HepG2 (cell line): ENCODE measurements around the gene GOT2. TPM values are rescaled to one million over a fixed set of nuclear protein-coding genes. Genes with fewer than 3 reads are reported as not detected.
A peak's percentile ranks its signal among the peaks of the same experiment; 100 is the strongest.

Experiments
- ARNT2 ChIP-seq: sonication (generic); formaldehyde crosslinking; IDR thresholded peaks from 2 replicates; pipeline ENCODE4 v1.8.0; 2022; ENCODE audit warnings: mild to moderate bottlenecking, low read depth, missing genetic modification reagents, moderate library complexity
- CBFB ChIP-seq: sonication (generic); formaldehyde crosslinking; IDR thresholded peaks from 2 replicates; pipeline ENCODE4 v1.4.0; 2020; ENCODE audit warnings: missing genetic modification reagents
- CBX5 ChIP-seq: sonication (generic); formaldehyde crosslinking; IDR thresholded peaks from 2 replicates; pipeline ENCODE4 v1.4.0; 2020; ENCODE audit warnings: missing genetic modification reagents, borderline replicate concordance
- CHD4 ChIP-seq: fragments of 200-600 bp; sonication (generic); IDR thresholded peaks from 2 replicates; pipeline ENCODE4 v1.7.0; 2017; ENCODE audit warnings: mild to moderate bottlenecking, low read length, borderline replicate concordance
- MED1 ChIP-seq: sonication (generic); formaldehyde crosslinking; IDR thresholded peaks from 2 replicates; pipeline ENCODE4 v1.4.0; 2020; ENCODE audit warnings: missing genetic modification reagents
- MIER2 ChIP-seq: IDR thresholded peaks from 2 replicates; pipeline ENCODE4 v1.6.1; 2016; ENCODE audit warnings: missing biosample characterization, missing genetic modification reagents
- NCOA1 ChIP-seq: sonication (generic); formaldehyde crosslinking; IDR thresholded peaks from 2 replicates; pipeline ENCODE4 v1.9.0; 2021; ENCODE audit warnings: missing genetic modification reagents
- NPAS2 ChIP-seq: sonication (generic); formaldehyde crosslinking; IDR thresholded peaks from 2 replicates; pipeline ENCODE4 v1.8.0; 2022; ENCODE audit warnings: mild to moderate bottlenecking, missing genetic modification reagents, borderline replicate concordance
- RBFOX2 ChIP-seq: fragments of 200-400 bp; formaldehyde crosslinking; IDR thresholded peaks from 2 replicates; pipeline ENCODE4 v1.6.1; 2017; ENCODE audit warnings: low read depth, mild to moderate bottlenecking, low read length
- SAP130 ChIP-seq: IDR thresholded peaks from 2 replicates; pipeline ENCODE4 v1.6.1; 2016; ENCODE audit warnings: low read depth
- SIX1 ChIP-seq: sonication (generic); formaldehyde crosslinking; IDR thresholded peaks from 2 replicates; pipeline ENCODE4 v1.4.0; 2020; ENCODE audit warnings: missing genetic modification reagents, borderline replicate concordance
- SRSF9 ChIP-seq: fragments of 200-400 bp; formaldehyde crosslinking; IDR thresholded peaks from 2 replicates; pipeline ENCODE4 v1.6.1; 2018; ENCODE audit warnings: borderline replicate concordance, mild to moderate bottlenecking, low read depth, low read length; ENCODE audit not compliant: insufficient read depth, poor library complexity, severe bottlenecking
- ZMAT3 ChIP-seq: sonication (generic); formaldehyde crosslinking; conservative IDR thresholded peaks from 2 replicates; pipeline ENCODE4 v1.7.0; 2021; ENCODE audit warnings: missing genetic modification reagents
- ZNF207 ChIP-seq: fragments of 450-650 bp; IDR thresholded peaks from 2 replicates; pipeline ENCODE4 v1.6.1; 2016; ENCODE audit warnings: antibody characterized with exemption, borderline replicate concordance
- ZNF350 ChIP-seq: sonication (generic); formaldehyde crosslinking; IDR thresholded peaks from 2 replicates; pipeline ENCODE4 v1.4.0; 2020; ENCODE audit warnings: mild to moderate bottlenecking, low read depth, missing genetic modification reagents, borderline replicate concordance
- polyA plus RNA-seq, 8 experiments: library from polyadenylated mRNA; depleted of rRNA in 3 of 8; stranded (reverse) in 7 of 8; unstranded in 1 of 8; fragments of >200 nt; fragmentation: Illumina TruSeq in 4 of 8; extraction: Trizol in 4 of 8; gene quantifications; 2 replicates each; pipeline versions ENCODE4 v1.2.1 to v1.2.3, GENCODE V29; 2011 to 2016; ENCODE audit warnings: low read depth in 4 of 8, missing spikeins in 1 of 8, mixed read lengths in 1 of 8; ENCODE audit not compliant: insufficient read depth in 1 of 8
- total RNA-seq, 5 experiments: library from RNA; depleted of rRNA; stranded (reverse); fragments of >200 nt; fragmentation: Illumina TruSeq; extraction: Trizol; gene quantifications; 2 replicates each; pipeline ENCODE4 v1.2.3, GENCODE V29; 2016; ENCODE audit warnings: low read depth in 1 of 5
- TF ChIP-seq, protein P1 (sequence below): sonication (generic); formaldehyde crosslinking; IDR thresholded peaks from 2 replicates; pipeline ENCODE4 v1.5.0; 2020; ENCODE audit warnings: mild to moderate bottlenecking, missing genetic modification reagents
- TF ChIP-seq, protein P2 (sequence below): sonication (generic); formaldehyde crosslinking; IDR thresholded peaks from 2 replicates; pipeline ENCODE4 v1.4.0; 2020; ENCODE audit warnings: missing genetic modification reagents
- TF ChIP-seq, protein P3 (sequence below): sonication (generic); formaldehyde crosslinking; IDR thresholded peaks from 2 replicates; pipeline ENCODE4 v1.8.0; 2022; ENCODE audit warnings: missing genetic modification reagents, low read depth, mild to moderate bottlenecking, borderline replicate concordance
- TF ChIP-seq, protein P4 (sequence below): sonication (generic); formaldehyde crosslinking; IDR thresholded peaks from 2 replicates; pipeline ENCODE4 v1.4.0; 2020; ENCODE audit warnings: missing genetic modification reagents
- TF ChIP-seq, protein P5 (sequence below): IDR thresholded peaks from 2 replicates; pipeline ENCODE4 v1.6.1; 2016; ENCODE audit warnings: mild to moderate bottlenecking
- TF ChIP-seq, protein P6 (sequence below): IDR thresholded peaks from 2 replicates; pipeline ENCODE4 v1.6.1; 2016; ENCODE audit warnings: missing compliant biosample characterization, missing genetic modification reagents, borderline replicate concordance

Gene GOT2
- total and polyA plus RNA-seq, 2 of the 13 experiments (the other 11 are each of a cell fraction or from before 2014, with no cell fraction given) = 32.6 to 121 TPM

DNA sequence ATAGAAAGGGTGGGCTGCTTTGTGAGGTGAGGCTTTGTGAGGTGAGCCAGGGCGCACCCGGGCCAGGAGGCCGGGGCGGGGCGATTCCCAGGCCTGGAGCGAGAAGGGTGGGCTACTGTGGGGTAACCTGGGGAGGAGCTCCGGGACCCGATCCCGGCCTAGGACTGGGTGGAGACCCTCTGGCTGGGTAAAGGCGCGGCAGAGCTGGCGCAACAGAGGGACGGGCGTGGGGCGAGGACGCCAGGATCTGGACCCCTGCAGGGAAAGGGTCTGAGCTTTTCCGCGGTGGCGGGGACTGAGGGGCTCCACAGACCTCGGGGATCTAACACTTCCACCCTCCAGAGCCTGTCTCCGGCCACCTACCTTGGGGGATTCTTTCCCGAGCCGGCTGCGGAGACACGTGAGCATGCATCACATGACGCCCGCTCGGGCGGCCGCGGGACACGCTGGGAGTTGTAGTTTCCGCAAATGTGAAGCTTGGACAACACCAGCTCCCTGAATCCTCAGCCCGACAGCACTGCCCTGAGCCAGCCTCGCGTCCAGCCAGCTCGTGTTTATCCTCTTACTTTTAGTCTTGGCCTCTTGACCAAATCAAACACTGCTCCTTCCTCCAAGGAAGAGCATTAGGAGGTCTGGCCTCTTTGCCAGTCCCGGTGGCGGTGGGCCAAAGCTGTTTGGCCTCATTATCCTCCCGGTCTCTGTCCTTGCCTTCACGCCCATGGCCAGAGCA is 49.6 kb downstream of the GOT2 start, which contains the start of gene SLC38A7 (continued):
- TF ChIP-seq, protein P1, sequence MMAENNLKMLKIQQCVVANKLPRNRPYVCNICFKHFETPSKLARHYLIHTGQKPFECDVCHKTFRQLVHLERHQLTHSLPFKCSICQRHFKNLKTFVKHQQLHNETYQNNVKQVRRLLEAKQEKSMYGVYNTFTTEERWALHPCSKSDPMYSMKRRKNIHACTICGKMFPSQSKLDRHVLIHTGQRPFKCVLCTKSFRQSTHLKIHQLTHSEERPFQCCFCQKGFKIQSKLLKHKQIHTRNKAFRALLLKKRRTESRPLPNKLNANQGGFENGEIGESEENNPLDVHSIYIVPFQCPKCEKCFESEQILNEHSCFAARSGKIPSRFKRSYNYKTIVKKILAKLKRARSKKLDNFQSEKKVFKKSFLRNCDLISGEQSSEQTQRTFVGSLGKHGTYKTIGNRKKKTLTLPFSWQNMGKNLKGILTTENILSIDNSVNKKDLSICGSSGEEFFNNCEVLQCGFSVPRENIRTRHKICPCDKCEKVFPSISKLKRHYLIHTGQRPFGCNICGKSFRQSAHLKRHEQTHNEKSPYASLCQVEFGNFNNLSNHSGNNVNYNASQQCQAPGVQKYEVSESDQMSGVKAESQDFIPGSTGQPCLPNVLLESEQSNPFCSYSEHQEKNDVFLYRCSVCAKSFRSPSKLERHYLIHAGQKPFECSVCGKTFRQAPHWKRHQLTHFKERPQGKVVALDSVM (CRISPR knock-in tag) = no peak
- TF ChIP-seq, protein P2, sequence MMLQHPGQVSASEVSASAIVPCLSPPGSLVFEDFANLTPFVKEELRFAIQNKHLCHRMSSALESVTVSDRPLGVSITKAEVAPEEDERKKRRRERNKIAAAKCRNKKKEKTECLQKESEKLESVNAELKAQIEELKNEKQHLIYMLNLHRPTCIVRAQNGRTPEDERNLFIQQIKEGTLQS (CRISPR knock-in tag) = peak; percentile 8; the same call in 1 of the 2 replicates
- TF ChIP-seq RBFOX2 (peak; percentile 78), MED1 (CRISPR knock-in tag) (peak; percentile 72), CHD4 (no peak), MIER2 (CRISPR knock-in tag) (no peak; the same call in 1 of the 2 replicates), SIX1 (CRISPR knock-in tag) (no peak), SAP130 (CRISPR knock-in tag) (peak; percentile 100), NCOA1 (CRISPR knock-in tag) (peak; percentile 14; the same call in 1 of the 2 replicates), ZNF207 (no peak), ZNF350 (CRISPR knock-in tag) (peak; percentile 91; the same call in 1 of the 2 replicates), CBFB (CRISPR knock-in tag) (peak; percentile 73; the same call in 1 of the 2 replicates), NPAS2 (CRISPR knock-in tag) (no peak), CBX5 (peak; percentile 59; the same call in 1 of the 2 replicates), ARNT2 (CRISPR knock-in tag) (peak; percentile 63; the same call in 1 of the 2 replicates), ZMAT3 (CRISPR knock-in tag) (peak; percentile 88; the same call in 1 of the 2 replicates), SRSF9 (no peak)
- TF ChIP-seq, protein P3, sequence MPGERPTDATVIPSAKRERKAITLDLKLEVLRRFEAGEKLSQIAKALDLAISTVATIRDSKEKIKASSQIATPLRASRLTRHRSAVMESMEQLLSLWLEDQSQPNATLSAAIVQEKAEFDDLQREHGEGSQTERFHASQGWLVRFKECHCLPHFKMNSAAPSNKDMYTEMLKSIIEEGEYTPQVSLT (CRISPR knock-in tag) = no peak
- TF ChIP-seq, protein P4, sequence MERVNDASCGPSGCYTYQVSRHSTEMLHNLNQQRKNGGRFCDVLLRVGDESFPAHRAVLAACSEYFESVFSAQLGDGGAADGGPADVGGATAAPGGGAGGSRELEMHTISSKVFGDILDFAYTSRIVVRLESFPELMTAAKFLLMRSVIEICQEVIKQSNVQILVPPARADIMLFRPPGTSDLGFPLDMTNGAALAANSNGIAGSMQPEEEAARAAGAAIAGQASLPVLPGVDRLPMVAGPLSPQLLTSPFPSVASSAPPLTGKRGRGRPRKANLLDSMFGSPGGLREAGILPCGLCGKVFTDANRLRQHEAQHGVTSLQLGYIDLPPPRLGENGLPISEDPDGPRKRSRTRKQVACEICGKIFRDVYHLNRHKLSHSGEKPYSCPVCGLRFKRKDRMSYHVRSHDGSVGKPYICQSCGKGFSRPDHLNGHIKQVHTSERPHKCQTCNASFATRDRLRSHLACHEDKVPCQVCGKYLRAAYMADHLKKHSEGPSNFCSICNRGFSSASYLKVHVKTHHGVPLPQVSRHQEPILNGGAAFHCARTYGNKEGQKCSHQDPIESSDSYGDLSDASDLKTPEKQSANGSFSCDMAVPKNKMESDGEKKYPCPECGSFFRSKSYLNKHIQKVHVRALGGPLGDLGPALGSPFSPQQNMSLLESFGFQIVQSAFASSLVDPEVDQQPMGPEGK (CRISPR knock-in tag) = no peak
- TF ChIP-seq, protein P5, sequence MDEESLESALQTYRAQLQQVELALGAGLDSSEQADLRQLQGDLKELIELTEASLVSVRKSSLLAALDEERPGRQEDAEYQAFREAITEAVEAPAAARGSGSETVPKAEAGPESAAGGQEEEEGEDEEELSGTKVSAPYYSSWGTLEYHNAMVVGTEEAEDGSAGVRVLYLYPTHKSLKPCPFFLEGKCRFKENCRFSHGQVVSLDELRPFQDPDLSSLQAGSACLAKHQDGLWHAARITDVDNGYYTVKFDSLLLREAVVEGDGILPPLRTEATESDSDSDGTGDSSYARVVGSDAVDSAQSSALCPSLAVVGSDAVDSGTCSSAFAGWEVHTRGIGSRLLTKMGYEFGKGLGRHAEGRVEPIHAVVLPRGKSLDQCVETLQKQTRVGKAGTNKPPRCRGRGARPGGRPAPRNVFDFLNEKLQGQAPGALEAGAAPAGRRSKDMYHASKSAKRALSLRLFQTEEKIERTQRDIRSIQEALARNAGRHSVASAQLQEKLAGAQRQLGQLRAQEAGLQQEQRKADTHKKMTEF (CRISPR knock-in tag) = peak; percentile 89
- TF ChIP-seq, protein P6, sequence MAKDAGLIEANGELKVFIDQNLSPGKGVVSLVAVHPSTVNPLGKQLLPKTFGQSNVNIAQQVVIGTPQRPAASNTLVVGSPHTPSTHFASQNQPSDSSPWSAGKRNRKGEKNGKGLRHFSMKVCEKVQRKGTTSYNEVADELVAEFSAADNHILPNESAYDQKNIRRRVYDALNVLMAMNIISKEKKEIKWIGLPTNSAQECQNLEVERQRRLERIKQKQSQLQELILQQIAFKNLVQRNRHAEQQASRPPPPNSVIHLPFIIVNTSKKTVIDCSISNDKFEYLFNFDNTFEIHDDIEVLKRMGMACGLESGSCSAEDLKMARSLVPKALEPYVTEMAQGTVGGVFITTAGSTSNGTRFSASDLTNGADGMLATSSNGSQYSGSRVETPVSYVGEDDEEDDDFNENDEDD (CRISPR knock-in tag) = peak; percentile 42; the same call in 1 of the 2 replicates
